GM12892 (cell line): Measurements from ENCODE around the gene CLK4.

Source experiments
- POLR2A ChIP-seq: IDR thresholded peaks from 2 replicates; pipeline ENCODE4 v1.6.1; 2011; ENCODE audit warnings: low read depth, low read length, control low read depth
- POLR2AphosphoS5 ChIP-seq: IDR thresholded peaks from 2 replicates; pipeline ENCODE4 v1.6.1; 2011; ENCODE audit warnings: low read depth, low read length, control low read depth

GRCh38 chr5:178632285-178632684, 5.4 kb upstream of the CLK4 start:
- TF ChIP-seq POLR2A = no peak
- no peak for TF ChIP-seq POLR2AphosphoS5
